Mucosa of descending colon (tissue), 3 donors: ENCODE results near the gene DCHS2. TPM values are rescaled to one million over a fixed set of nuclear protein-coding genes. Genes with fewer than 3 reads are reported as not detected.

Experiments
- ATAC-seq: fragments of 200-7000 bp; cut with Tn5 transposase; one replicate; pipeline ENCODE4 v1.9.1; 2020; ENCODE audit warnings: mild to moderate bottlenecking, moderate library complexity
- DNase-seq, 3 donors: peaks; one replicate each; pipeline ENCODE4 v3.0.0-alpha.2; 2020
- H3K36me3 ChIP-seq: fragments of 200-600 bp; one replicate; pipeline ENCODE4 v1.8.0; 2021; ENCODE audit warnings: low read depth, mild to moderate bottlenecking
- H3K4me1 ChIP-seq: fragments of 200-600 bp; one replicate; pipeline ENCODE4 v1.8.0; 2021; ENCODE audit warnings: low read depth, mild to moderate bottlenecking
- H3K4me3 ChIP-seq: fragments of 200-600 bp; one replicate; pipeline ENCODE4 v1.8.0; 2021; ENCODE audit warnings: mild to moderate bottlenecking
- H3K9me3 ChIP-seq: fragments of 200-600 bp; one replicate; pipeline ENCODE4 v1.8.0; 2021; ENCODE audit warnings: mild to moderate bottlenecking
- intact Hi-C, 2 donors: fragments of 100-400 bp; cut with DNase I in 1 of 2; cut with micrococcal nuclease in 1 of 2; formaldehyde crosslinking; loops; one replicate each; pipeline versions ENCODE4 v1.11.0 to v1.11.1; 2022; cut with DNase I, micrococcal nuclease
- total RNA-seq, 3 donors: library from RNA; stranded (reverse); fragmentation: NEBNext Ultra II Directional in 2 of 3; extraction: Animal tissue kit (Norgen Biotek cat#: 25700) in 2 of 3; gene quantifications; one replicate each; pipeline versions ENCODE4 v1.2.1 to v1.2.4, GENCODE V29; 2021 to 2023
- TF ChIP-seq, protein P1 (sequence below): fragments of 200-600 bp; IDR thresholded peaks from one replicate; pipeline ENCODE4 v1.8.0; 2022; ENCODE audit warnings: antibody characterized with exemption, mild to moderate bottlenecking
- donor health status: DM: no; HTN: no; CAD: no; lungs with moderate emphysema.
- donor health status: DM: no; HTN: no; CAD: no.
- donor health status: DM: no; HTN: yes; CAD: no.

Gene DCHS2
- total RNA-seq, 3 donors from 2014 or later = 0.58 to 9.6 (median 1.1) TPM

DNA sequence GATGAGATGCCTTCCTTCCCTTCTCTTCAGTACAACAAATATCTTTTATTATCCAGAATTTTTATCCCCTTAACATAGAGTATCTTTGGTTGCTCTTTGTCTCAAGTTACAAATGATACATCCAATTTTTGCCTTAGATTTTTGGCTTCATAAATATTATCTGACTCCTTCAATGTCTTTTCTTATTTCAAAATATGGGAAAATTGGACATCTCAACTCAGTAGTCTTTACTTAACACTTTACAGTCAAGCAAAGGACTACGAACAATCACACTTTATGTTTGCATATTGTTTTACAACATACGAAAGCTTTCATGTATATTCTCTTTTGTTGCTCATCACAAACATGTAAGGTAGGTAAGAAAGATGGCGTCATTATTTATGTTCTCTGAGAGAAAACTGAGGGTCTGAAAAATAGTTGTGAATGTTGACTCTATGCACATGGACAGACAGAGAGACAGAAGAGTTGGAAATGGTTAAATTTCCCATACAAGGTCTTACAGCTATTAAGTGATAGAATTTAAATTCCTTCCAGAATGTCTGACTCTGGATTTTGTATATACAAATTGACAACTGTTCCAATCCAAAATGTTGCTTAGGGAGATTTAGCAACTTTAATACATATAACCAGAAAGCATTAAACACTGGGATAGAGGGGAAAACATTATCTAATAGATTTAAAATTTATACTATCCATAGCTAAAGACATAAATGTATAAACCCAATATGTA lies 29.4 kb downstream of the DCHS2 start:
- DNase-seq (no peak), ATAC-seq (no peak)
- intact Hi-C loops = no loop called here
- H3K4me1 ChIP-seq = no peaks in the 10 kb centered on the region
- H3K4me3 ChIP-seq = no peak overlapping the region
- no peaks in the 10 kb centered on the region for H3K36me3 ChIP-seq
- no peaks in the 10 kb centered on the region for H3K9me3 ChIP-seq
- TF ChIP-seq, protein P1, sequence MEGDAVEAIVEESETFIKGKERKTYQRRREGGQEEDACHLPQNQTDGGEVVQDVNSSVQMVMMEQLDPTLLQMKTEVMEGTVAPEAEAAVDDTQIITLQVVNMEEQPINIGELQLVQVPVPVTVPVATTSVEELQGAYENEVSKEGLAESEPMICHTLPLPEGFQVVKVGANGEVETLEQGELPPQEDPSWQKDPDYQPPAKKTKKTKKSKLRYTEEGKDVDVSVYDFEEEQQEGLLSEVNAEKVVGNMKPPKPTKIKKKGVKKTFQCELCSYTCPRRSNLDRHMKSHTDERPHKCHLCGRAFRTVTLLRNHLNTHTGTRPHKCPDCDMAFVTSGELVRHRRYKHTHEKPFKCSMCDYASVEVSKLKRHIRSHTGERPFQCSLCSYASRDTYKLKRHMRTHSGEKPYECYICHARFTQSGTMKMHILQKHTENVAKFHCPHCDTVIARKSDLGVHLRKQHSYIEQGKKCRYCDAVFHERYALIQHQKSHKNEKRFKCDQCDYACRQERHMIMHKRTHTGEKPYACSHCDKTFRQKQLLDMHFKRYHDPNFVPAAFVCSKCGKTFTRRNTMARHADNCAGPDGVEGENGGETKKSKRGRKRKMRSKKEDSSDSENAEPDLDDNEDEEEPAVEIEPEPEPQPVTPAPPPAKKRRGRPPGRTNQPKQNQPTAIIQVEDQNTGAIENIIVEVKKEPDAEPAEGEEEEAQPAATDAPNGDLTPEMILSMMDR = no peak

DNA sequence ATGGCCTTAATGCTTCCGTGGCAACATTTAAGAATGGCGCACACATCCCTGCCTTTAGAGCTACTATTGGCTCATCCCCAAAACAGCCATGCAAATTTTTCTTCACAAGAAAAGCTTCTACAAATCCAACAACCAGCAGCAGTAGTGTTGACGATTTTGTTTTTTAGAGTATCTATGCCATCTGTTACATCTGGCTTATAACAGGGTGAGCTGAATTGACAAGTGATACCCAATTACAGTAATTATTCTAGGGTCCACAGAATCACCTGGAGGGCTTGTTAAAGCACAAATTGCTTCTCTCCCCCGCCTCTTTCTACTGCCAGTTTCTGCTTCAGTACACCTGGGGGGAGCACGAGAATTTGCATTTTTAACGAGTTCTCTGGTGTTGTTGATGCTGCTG lies 34.1 kb downstream of the DCHS2 start:
- H3K4me3 ChIP-seq = no peak overlapping the region
- intact Hi-C loops = no loop called here
- DNase-seq = no peak
- TF ChIP-seq, protein P1 = no peak
- H3K36me3 ChIP-seq = no peaks in the 10 kb centered on the region
- H3K4me1 ChIP-seq = no peaks in the 10 kb centered on the region
- no peaks in the 10 kb centered on the region for H3K9me3 ChIP-seq
- no peak for ATAC-seq

GRCh38 chr4:154456889-154457288 lies 34.7 kb downstream of the DCHS2 start:
- Histone ChIP-seq H3K9me3 (no peaks in the 10 kb centered on the region), H3K36me3 (no peaks in the 10 kb centered on the region), H3K4me3 (no peak overlapping the region), H3K4me1 (no peaks in the 10 kb centered on the region)
- TF ChIP-seq, protein P1 = no peak
- intact Hi-C loops = no loop called here
- no peak for DNase-seq
- ATAC-seq = no peak

GRCh38 chr4:154456240-154456639 lies 35.4 kb downstream of the DCHS2 start:
- no peaks in the 10 kb centered on the region for H3K36me3 ChIP-seq
- DNase-seq (no peak), ATAC-seq (no peak)
- TF ChIP-seq, protein P1 = no peak
- no peaks in the 10 kb centered on the region for H3K9me3 ChIP-seq
- intact Hi-C loops = no loop called here
- no peaks in the 10 kb centered on the region for H3K4me1 ChIP-seq
- no peak overlapping the region for H3K4me3 ChIP-seq

DNA sequence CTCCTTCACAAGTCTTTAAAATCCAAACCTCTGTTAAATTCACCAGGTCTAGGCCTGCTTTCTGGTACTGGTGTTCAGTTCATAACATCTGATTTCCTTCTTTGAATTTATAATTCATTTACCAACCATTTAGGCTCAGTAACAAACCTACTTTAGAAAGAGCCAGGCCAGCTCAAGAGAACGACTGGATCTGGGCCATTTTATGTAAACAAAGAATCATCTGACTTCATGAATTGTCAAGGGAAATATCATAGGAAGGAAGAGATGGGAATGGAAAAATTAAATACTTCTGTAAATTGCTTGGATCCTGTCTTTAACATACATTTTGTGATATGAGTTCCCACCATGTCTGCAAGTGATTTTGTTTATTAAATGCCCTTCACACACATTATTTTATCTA lies 36.5 kb downstream of the DCHS2 start:
- intact Hi-C loops = no loop called here
- TF ChIP-seq, protein P1 = no peak

DNA sequence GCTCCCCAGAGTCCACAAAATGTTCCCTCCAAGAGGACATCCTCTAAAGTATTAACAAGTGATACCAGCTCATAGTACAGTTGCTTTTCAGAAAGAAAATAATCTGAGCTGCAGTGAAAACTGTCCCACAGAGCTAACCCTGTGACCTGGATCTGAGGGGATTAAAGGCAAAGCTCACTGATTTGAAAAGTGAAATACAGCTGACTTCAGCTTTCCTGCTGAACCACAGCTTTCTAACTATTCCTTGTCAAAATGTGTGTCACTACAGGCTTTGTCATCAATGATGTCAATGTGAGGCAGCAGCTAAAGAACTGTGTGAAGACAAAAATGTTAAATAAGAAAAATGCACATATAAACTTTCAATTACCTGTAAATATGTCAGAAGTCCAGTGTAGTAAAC lies 36.9 kb downstream of the DCHS2 start:
- TF ChIP-seq, protein P1 = no peak
- H3K4me1 ChIP-seq = no peaks in the 10 kb centered on the region
- DNase-seq = no peak
- no peaks in the 10 kb centered on the region for H3K9me3 ChIP-seq
- no peak overlapping the region for H3K4me3 ChIP-seq
- ATAC-seq = no peak
- intact Hi-C loops = no loop called here
- no peaks in the 10 kb centered on the region for H3K36me3 ChIP-seq

More for the DNA sequence above, 36.5 kb downstream of the DCHS2 start:
- H3K9me3 ChIP-seq = no peaks in the 10 kb centered on the region
- no peak for DNase-seq
- H3K4me3 ChIP-seq = no peak overlapping the region
- H3K36me3 ChIP-seq = no peaks in the 10 kb centered on the region
- no peaks in the 10 kb centered on the region for H3K4me1 ChIP-seq
- ATAC-seq = no peak
